Measurements from ENCODE around the gene RXRA. TPM values are rescaled to one million over a fixed set of nuclear protein-coding genes. Genes with fewer than 3 reads are reported as not detected.
A peak's percentile ranks its signal among the peaks of the same experiment; 100 is the strongest.

Gene RXRA
- total RNA-seq, 2 donors from 2014 or later: 34.5 to 50.8 TPM

GRCh38 chr9:134411440-134412297 lies 85.4 kb downstream of the RXRA start:
- Histone ChIP-seq H3K36me3 (peaks cover 11% of the 10 kb centered on the region), H3K4me3 (no peak overlapping the region), H3K27ac (peak overlapping the region; percentile 19 to 87), H3K4me1 (peaks cover 5 to 97% of the 10 kb centered on the region in 2 donors), H3K27me3 (no peaks in the 10 kb centered on the region), H3K9me3 (no peaks in the 10 kb centered on the region)
- DNase-seq (ENCODE audit: low spot score): no peak
- TF ChIP-seq, protein P1, sequence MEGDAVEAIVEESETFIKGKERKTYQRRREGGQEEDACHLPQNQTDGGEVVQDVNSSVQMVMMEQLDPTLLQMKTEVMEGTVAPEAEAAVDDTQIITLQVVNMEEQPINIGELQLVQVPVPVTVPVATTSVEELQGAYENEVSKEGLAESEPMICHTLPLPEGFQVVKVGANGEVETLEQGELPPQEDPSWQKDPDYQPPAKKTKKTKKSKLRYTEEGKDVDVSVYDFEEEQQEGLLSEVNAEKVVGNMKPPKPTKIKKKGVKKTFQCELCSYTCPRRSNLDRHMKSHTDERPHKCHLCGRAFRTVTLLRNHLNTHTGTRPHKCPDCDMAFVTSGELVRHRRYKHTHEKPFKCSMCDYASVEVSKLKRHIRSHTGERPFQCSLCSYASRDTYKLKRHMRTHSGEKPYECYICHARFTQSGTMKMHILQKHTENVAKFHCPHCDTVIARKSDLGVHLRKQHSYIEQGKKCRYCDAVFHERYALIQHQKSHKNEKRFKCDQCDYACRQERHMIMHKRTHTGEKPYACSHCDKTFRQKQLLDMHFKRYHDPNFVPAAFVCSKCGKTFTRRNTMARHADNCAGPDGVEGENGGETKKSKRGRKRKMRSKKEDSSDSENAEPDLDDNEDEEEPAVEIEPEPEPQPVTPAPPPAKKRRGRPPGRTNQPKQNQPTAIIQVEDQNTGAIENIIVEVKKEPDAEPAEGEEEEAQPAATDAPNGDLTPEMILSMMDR (IDR thresholded peaks at IDR 0.05): no peak

GRCh38 chr9:134412298-134412711 lies 86.0 kb downstream of the RXRA start:
- Histone ChIP-seq H3K36me3 (peaks cover 17% of the 10 kb centered on the region), H3K4me3 (no peak overlapping the region)

DNA sequence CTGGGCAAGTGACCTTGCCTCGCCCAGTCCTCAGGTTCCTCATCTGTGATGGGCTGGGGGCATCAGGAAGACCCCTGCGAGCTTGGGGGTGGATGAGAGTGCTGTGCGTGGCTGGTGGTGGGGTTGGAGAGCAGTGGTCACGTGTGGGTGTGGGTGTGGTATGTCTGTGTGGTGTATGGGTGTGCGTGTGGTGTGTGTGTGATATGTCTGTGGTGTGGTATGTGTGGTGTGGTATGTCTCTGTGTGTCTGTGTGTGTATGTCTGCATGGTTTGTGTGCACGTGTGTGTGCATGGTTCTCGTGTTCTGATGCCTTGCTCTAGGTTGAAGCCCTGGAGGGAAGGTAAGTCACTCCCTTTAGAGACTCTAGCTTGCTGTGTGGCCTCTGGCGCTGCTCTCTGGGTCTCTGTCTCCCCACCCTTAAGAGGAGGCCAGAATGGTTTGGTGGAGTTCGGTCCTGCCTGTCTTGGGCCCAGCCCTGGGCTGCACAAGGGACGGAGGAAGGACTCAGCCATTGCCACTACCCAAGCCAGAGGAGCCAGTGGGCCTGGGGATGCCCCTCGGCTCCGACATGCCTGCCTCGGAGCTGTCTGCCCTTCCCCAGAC lies 87.0 kb downstream of the RXRA start:
- H3K9me3 ChIP-seq: no peaks in the 10 kb centered on the region
- TF ChIP-seq, protein P1 (IDR thresholded peaks at IDR 0.05): no peak
- no peak overlapping the region for H3K4me3 ChIP-seq
- no peaks in the 10 kb centered on the region for H3K27me3 ChIP-seq
- peaks cover 0 to 85% of the 10 kb centered on the region in 2 donors for H3K4me1 ChIP-seq
- H3K27ac ChIP-seq: peak overlapping the region; percentile 87 to 88
- H3K36me3 ChIP-seq: peaks cover 26% of the 10 kb centered on the region
- DNase-seq (ENCODE audit: low spot score): no peak

More at GRCh38 chr9:134412298-134412711, 86.0 kb downstream of the RXRA start:
- Histone ChIP-seq H3K9me3 (no peaks in the 10 kb centered on the region), H3K4me1 (peaks cover 5 to 90% of the 10 kb centered on the region in 2 donors), H3K27me3 (no peaks in the 10 kb centered on the region), H3K27ac (peak overlapping the region; percentile 87 to 88)
- TF ChIP-seq, protein P1 (IDR thresholded peaks at IDR 0.05): no peak
- DNase-seq (ENCODE audit: low spot score): no peak

GRCh38 chr9:134413890-134414623 lies 87.8 kb downstream of the RXRA start:
- peak; percentile 81 for DNase-seq (ENCODE audit: low spot score)
- peaks cover 28% of the 10 kb centered on the region for H3K36me3 ChIP-seq
- no peaks in the 10 kb centered on the region for H3K27me3 ChIP-seq
- peaks cover 0 to 85% of the 10 kb centered on the region in 2 donors for H3K4me1 ChIP-seq
- TF ChIP-seq, protein P1 (IDR thresholded peaks at IDR 0.05): no peak
- no peaks in the 10 kb centered on the region for H3K9me3 ChIP-seq
- no peak overlapping the region for H3K4me3 ChIP-seq
- peak overlapping the region; percentile 87 to 88 for H3K27ac ChIP-seq

- Histone ChIP-seq H3K4me1 (peaks cover 0 to 79% of the 10 kb centered on the region in 2 donors), H3K9me3 (no peaks in the 10 kb centered on the region), H3K36me3 (peaks cover 23% of the 10 kb centered on the region), H3K27me3 (no peaks in the 10 kb centered on the region), H3K4me3 (no peak overlapping the region), H3K27ac (peak overlapping the region in 1 of 2 donors; percentile 84)
- TF ChIP-seq, protein P1 (IDR thresholded peaks at IDR 0.05): no peak
- DNase-seq (ENCODE audit: low spot score): no peak
These were observed 88.7 kb downstream of the RXRA start for GRCh38 chr9:134414900-134415425.

Data from right atrium auricular region (tissue), 2 donors.